HG03521 (cell line): Measurements from ENCODE around the gene CD38.
A peak's percentile ranks its signal among the peaks of the same experiment; 100 is the strongest.
"Not testable (repeated sequence)": the region's sequence is repeated elsewhere in the genome, so short reads cannot be mapped to it uniquely, and the experiment has no call there.

Experiments
- ATAC-seq: cut with Tn5 transposase; IDR thresholded peaks from one replicate; pipeline ENCODE4 v1.9.1; 2021; ENCODE audit warnings: mild to moderate bottlenecking, moderate library complexity; ENCODE audit not compliant: unreplicated experiment

CD38 gene

DNA sequence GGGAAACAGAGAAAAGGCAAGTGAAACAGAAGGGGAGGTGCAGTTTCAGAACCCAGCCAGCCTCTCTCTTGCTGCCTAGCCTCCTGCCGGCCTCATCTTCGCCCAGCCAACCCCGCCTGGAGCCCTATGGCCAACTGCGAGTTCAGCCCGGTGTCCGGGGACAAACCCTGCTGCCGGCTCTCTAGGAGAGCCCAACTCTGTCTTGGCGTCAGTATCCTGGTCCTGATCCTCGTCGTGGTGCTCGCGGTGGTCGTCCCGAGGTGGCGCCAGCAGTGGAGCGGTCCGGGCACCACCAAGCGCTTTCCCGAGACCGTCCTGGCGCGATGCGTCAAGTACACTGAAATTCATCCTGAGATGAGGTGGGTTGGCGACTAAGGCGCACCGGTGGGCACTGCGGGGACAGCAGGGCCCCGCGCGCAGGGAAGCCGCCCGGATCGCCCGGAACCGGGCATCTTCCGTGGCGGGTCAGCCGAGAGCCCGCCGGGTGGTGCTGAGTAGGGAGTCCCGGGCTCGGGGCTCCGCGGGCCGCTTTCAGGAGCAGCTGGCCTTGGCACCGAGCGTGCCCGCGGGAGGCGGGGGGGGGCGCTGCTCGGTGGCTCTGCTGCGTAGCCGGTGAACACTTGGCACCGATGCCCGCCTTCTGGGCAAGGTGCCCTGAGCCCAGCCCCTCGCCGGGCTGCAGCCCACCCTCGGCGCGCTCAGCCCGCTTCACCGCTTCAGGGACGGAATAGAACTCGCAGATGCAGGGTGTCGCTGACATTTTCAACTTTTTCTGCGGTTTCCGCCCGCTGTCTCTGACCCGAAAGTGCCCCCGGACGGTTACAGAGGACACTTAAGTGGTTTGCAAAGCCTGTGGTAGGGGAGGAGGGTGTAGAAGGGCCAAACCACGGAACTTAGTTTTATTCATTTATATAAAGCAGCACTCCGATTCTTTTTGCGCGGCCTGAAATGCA lies at the start of gene CD38:
Gene CD38 (plus strand): TSS at position 40 of the 953 bp plus-strand sequence. CDS start 87 bp downstream, at position 127.
- ATAC-seq = peak; percentile 71

DNA sequence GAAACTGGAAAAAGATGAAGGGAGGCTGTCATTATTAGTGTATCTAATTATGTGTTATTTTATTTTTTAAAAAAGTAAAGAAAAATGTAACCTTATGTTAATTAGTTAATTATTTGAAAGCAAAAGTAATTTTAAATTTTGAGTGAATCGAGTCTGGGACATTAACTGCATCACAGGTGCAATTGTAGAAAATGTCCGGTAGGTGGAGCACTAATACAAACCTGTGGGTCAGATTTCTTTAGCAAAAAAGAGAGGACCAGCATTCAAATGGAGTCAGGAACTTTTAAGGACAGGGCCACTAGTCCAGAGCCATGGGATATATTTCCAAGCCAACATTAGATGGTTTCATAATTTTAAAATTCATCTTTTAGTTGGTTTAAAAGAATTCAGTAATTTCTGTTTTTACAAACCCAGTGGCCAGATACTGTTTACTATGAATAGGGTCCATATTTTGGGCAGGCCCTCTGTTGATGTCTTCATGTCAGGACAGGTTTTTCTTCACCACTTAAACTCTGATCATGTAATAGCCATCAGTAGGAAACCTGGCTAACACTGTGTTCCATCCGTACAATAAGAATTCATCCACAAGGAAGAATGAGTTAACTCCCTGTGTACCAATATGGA lies 48.1 kb upstream of the CD38 start:
- ATAC-seq = no peak

DNA sequence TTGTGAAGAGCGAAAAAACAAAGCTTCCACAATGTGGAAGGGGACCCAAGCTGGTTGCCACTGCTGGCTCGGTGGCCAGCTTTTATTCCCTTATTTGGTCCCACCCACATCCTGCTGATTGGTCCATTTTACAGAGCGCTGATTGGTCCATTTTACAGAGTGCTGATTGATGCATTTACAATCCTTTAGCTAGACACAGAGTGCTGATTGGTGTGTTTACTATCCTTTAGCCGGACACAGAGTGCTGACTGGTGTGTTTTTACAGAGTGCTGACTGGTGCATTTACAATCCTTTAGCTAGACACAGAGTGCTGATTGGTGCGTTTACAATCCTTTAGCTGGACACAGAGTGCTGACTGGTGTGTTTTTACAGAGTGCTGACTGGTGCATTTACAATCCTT lies 45.1 kb upstream of the CD38 start:
- ATAC-seq = not testable (repeated sequence)

DNA sequence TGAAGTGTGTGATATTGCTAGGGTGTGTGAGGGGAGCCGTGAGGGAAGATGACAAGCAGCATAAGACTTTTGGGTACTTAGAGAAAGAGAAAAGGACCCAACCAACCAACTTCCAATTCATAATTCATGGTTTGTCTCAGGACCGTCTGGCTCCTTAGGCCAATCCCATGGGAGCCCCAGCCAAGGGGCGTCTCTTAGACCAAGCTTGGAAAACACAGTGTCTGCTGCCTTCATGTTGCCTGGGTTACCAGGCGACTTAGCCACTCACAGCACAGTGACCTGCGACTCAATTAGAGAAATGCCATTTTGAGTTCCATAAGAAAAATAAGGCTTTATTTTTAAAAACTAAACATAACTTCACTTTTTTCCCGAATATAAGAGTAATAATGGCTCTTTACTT lies 42.6 kb upstream of the CD38 start:
- no peak for ATAC-seq

DNA sequence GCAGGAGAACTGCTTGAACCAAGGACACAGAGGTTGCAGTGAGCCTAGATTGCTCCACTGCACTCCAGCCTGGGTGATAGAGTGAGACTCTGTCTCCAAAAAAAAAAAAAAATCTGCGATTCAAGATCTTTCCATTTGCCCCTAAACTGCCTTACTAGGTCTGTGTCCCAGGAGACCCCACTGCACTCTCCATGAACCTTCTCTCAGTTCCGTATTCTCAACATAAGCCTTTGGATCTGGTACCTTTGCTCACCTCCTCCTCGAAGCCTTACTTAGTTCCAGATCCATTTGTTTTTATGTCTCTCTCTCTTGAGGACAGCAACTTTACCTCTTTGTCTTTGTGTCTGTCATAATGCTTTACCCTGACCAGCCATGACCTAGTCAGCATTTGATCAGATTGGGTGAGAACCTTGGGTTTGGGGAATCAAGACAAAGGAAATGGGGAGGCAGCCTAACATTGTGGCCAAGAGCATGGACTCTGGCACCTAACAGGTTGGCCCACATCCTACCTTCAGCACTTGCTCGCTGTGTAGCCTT lies 41.5 kb upstream of the CD38 start:
- ATAC-seq = no peak

DNA sequence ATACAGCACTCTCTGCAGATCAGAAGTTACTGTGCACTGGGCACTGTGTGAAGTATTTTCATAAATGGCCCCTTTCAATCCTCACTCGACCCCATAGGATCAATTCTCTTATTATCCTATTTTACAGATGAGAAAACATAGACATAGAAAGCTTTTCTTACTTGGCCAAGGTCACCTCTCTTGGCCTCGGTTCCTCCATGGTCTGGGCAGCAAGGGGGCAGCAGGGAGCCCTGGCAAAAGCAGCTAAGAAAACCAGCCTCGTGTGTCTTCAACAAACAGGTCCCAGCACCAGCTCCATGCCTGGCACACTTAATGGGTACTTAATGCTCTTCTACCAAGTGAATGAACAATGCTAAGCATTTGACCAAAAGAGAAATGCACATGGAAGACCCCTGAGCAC lies 40.9 kb upstream of the CD38 start:
- ATAC-seq = no peak

DNA sequence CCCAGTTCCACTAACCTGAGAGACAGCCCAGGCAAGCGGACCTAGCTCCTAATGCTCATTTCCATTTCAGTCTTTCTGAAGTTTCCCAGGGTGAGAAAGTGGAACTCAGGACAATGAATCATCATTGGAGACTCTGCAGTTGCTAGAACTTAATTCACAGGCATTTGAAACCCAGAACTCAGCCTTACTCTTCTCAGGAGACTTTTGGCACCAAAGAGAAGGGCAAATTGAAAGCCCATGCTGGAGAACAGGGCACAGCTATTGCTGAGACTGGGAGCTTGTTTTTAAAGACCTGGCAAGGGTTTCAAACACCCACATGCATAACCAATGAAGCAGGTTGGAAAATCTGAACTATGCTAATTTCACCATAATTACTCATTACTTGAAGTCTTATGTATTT lies 39.3 kb upstream of the CD38 start:
- no peak for ATAC-seq

DNA sequence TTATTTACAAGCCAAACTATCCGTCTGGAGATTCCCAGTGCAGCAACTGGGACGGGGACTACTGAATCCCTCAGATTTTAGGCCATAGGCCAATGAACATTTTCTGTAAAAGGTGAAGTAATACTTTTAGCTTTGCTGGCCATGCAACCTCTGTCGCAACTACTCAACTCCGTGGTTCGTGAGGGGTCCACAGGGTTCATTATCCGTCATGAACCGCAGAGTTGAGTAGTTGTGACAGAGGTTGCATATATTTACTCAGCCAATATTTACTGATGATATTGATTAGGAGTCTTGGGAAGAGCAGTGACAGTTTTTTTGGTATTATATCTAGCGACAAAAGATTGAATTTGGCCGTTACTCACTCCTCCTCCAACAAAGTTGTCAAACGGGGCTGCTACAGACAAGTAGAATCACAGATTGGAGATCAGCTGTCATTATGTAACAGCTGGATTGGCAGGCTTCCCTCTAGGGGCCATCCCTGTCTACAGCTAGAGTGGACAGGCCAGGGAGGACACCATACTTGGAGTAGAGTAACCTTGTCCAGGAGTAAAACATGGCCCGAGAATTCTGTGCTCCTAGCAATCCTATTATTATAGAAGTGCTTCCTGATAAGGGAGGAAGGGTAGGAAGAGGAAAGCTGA lies 37.2 kb upstream of the CD38 start:
- ATAC-seq = no peak

DNA sequence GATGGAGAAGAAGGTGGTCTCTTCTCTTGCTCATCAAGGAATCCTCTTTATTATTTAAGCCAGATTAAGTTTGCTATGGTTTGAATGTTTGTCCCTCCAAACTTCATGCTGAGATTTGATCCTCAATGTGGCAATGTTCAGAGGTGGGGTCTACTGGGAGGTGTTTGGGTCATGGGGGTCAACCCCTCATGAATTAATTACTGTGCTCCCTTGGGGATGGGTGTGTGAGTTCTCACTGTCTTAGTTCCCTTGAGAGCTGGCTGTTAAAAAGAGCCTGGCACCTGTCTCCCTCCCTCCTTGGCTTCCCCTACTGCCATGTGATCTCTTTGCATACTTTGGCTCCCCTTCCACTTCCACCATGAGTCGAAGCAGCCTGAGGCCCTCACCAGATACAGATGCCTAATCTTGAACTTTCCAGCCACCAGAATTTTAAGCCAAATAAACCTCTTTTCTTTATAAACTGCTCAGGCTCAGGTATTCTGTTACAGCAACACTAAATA lies 36.0 kb upstream of the CD38 start:
- ATAC-seq = no peak

DNA sequence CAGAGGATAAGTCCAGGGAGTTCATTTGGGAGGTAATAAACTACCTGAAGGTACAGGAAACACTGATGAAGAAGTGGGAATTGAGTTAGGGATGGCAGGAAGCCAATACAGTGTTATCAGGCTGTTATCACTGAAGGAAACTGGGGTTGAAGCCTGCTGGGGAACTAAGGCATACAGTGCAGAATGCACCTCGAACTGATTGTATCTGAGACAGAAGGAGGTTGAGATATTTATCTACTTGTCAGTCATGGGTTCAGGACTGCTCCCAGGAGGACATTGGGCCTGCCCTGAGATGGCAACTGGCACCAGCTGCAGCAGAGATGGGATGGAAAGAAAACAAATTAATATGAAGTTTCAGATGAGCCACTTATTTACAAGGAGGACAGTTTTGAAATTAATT lies 35.5 kb upstream of the CD38 start:
- no peak for ATAC-seq

DNA sequence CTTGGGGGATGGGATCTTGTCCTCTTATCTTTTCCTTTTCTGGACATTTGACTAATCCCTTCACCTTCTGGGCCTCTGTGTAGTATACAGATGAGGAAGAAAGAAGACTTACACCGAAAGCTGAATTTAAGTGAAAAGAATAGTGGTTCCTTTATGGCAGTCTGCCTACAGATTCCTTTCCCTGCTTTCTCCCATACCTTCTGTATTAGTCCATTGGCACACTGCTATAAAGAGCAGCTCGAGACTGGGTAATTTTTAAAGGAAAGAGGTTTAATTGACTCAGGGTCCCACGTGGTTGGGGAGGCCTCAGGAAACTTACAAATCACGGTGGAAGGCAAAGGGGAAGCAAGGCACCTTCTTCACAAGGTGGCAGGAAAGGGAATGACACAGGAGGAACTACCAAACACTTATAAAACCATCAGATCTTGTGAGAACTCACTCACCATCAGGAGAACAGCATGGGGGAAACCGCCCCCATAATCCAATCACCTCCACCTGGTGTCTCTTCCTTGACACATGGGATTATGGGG lies 34.0 kb upstream of the CD38 start:
- no peak for ATAC-seq

DNA sequence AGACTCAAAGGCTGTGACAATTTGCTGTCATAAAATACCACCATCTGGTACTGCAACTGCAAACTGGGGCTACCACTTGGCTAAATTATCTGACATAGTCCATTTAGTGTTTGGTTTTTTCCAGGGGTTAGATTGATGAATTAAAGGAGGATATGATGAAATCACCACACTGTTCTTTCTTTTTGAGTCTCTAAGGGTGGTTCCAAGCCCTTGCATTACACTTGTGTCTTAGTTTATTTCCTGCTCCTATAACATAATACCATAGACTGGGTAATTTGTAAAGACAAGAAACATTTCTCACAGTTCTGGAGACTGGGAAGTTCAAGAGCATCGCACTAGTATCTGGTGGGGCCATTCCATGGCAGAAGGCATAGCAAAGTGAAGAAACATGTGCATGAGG lies 32.0 kb upstream of the CD38 start:
- no peak for ATAC-seq

DNA sequence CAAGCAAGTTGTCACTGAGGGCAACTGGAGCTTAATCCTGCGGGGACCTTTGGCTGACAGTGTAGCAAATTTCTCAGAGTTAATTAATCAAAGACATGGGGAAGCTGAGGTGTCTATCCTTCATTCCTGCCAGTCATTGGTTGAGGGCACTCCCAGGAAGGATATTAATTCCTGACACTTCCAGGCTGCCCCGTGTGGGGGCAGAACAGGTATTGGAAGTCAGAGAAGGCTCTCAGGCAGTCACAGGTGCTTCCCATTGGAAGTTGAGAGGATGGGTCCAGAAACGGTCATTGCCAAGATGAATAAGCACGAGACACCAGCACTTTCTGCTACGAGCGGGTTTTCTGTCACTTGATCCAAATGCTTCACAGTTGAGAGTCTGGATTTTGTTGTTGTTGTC lies 29.1 kb upstream of the CD38 start:
- ATAC-seq = no peak

DNA sequence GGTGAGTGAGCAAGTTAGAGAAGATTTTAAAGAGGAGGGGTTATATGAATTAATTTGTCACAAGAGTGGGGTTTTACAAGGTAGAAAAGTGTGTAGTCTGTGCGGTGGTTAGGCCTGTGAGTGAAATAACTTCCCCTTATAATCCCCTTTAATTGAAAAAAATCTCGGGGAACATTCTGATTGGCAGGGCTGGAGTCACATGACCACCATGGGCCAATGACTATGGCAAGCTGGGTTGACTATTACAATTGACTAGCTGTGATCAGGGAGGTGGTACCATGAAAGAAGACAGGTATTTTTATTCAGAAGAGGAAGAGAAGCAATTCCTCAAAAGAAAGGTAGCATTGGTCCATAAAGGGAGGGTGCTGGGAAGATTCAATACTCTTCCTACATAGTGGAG lies 27.0 kb upstream of the CD38 start:
- ATAC-seq = no peak

DNA sequence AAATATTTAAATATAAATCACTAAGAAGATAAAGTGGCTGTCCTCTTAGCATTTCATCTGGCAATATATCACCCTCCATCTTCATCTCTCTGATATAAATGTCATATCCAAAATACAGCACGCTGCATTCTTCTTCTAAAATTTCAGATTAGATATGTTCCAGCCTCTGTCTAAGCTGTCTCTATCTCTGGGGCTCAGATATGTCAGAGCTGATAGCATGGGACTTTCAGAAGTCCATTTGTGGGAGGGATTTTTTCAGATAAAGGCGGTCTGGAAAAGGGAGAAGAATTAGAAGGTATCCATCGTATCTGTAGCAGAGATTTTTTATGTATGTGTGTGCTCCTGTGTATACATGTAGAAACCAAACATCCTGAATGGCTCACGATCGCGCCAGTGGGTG lies 25.0 kb upstream of the CD38 start:
- ATAC-seq = no peak

DNA sequence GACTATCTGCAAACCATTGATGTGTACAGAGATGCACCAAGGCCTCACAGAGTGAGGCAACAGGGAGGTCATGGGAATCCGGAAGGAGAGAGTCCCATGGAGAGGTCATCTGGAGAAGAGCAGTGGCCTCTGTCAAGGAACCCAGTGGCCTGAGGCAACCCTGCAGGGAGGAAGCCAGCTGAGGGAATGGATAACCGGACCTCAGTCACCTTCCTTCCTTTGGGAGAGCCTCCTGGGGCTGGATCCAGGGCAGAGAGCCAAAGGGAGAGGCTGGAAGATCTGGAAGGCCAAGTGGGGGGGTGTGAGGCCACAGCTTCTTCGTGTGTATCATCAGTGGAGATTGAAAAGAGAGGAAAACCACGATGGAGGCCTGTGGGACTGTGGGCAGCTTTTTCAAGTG lies 24.3 kb upstream of the CD38 start:
- no peak for ATAC-seq

DNA sequence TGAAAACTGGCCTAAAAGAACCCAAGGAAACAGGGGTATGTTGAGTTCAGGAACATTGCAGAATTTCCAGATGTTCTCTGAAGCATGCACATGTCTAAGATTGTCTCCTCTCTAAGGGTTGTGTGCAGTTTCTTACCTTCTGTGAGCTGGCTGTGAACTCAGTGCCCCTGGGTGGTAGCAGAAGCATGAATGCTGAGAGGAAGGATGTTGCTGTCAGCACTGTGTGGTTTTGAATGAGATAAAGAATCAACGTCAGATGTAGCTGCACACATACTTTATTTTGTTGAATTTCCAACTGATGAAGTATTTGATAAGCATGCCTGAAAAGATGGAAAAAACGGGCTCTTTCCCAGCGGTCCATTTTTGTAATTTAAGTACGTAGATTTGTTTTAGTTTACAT lies 23.8 kb upstream of the CD38 start:
- no peak for ATAC-seq

DNA sequence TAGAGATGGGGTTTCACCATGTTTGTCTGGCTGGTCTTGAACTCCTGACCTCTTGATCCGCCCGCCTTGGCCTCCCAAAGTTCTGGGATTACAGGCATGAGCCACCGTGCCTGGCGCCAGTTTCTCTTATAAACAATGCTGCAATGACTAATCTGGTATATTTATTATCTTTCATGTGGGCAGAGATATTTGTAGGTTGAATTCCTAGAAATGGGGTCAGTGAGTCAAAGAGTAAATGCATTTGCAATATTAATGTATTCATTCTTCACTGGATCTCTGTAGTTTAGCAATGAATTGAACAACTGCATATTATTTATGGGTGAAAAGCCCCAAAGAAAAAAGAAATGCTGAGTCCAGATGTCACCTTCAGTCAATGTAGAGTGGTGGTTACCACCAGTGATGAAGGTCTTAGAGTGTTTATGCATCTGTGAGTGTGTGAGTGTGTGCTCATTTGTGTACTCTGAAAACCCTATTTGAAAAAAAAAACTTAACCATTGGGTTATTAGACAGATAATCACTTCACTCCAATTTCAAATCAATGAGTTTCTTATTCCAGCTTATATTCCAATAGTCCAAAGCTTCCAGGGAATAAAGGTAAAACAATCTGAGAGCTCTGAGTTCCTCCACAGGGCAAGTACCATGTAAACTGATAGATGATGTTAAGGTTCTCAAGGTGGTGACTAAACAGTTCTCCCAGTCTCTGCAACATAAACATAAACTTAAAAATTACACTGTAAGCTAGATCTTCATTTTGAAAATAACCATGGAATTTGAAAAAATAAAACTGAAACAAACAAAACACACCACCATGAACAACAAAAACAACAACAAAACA lies 22.6 kb upstream of the CD38 start:
- peak; percentile 3 for ATAC-seq

DNA sequence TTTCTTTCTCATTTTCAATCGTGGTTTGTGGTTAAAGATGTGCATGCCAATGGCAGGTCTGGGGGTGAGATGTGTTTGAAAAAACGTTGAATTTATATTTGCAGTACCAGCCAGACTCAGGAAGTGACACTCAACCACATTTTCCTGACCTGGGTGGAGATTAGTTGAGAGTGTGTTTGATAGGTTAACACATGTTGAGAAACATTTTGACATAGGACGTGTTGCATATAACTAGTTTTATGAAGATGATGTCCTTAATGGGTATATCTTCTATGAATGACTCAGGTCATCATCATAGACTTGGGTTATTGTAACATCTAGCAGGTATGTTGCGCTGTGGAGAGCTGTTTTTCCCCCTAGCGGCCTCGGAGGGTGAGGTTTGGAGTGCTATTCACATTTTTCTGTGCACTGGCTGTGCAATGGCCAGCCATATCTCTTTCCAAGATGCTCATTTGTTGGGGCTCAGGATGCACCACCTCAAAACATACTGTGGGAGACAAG lies 21.7 kb upstream of the CD38 start:
- ATAC-seq = peak; percentile 75

DNA sequence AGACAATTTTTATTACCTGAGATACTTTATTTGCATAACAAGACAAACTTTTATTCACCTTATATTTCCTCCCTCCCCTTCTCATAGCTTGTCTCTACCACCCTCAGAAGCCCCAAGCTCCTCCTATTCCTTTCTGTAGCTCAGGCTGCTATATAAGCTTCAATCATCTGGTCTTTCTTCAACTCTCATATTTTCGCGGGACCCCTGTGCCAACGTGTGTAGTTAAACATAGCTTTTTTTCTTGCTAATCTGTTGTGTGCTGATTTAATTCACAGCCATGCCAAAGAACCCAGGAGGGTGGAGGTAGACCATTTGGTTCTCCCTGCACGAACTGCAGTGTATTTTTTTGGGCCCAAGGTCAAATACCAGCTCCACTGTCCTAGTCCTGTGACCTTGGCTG lies 21.1 kb upstream of the CD38 start:
- no peak for ATAC-seq
